H9 (cell line): ENCODE measurements around the gene PLA2G1B. TPM values are rescaled to one million over a fixed set of nuclear protein-coding genes. Genes with fewer than 3 reads are reported as not detected.
A peak's percentile ranks its signal among the peaks of the same experiment; 100 is the strongest.

ENCODE experiments used
- DNase-seq: peaks from one replicate; pipeline ENCODE4 v3.0.0-alpha.2; 2017
- H2AFZ ChIP-seq: one replicate; pipeline ENCODE4 v1.6.1; 2013; ENCODE audit warnings: mild to moderate bottlenecking, low read length, control low read depth, moderate library complexity
- H2AK5ac ChIP-seq: 2 replicates; pipeline ENCODE4 v1.6.1; 2013; ENCODE audit warnings: low read length, control low read depth, mixed read lengths; ENCODE audit not compliant: insufficient read length
- H2BK120ac ChIP-seq: one replicate; pipeline ENCODE4 v1.6.1; 2013; ENCODE audit warnings: low read depth, mild to moderate bottlenecking, low read length, control low read depth, inconsistent platforms; ENCODE audit not compliant: poor library complexity, severe bottlenecking
- H2BK12ac ChIP-seq: 2 replicates; pipeline ENCODE4 v1.6.1; 2013; ENCODE audit warnings: low read length, control low read depth, mixed read lengths, low read depth; ENCODE audit not compliant: insufficient read length
- H2BK15ac ChIP-seq: 2 replicates; pipeline ENCODE4 v1.6.1; 2013; ENCODE audit warnings: low read depth, low read length, control low read depth
- H2BK20ac ChIP-seq: one replicate; pipeline ENCODE4 v1.6.1; 2013; ENCODE audit warnings: low read depth, mild to moderate bottlenecking, low read length, control low read depth, inconsistent platforms; ENCODE audit not compliant: poor library complexity, severe bottlenecking
- H2BK5ac ChIP-seq: 2 replicates; pipeline ENCODE4 v1.6.1; 2013; ENCODE audit warnings: low read length, control low read depth, mixed read lengths; ENCODE audit not compliant: insufficient read length
- H3K14ac ChIP-seq: 2 replicates; pipeline ENCODE4 v1.6.1; 2013; ENCODE audit warnings: low read length, control low read depth; ENCODE audit not compliant: insufficient read depth
- H3K18ac ChIP-seq: 2 replicates; pipeline ENCODE4 v1.6.1; 2013; ENCODE audit warnings: low read depth, mild to moderate bottlenecking, mixed read lengths, low read length, control low read depth; ENCODE audit not compliant: insufficient read length
- H3K23ac ChIP-seq: 2 replicates; pipeline ENCODE4 v1.6.1; 2013; ENCODE audit warnings: low read length, control low read depth, mixed read lengths, low read depth; ENCODE audit not compliant: insufficient read length
- H3K23me2 ChIP-seq: 2 replicates; pipeline ENCODE4 v1.6.1; 2013; ENCODE audit warnings: low read depth, mild to moderate bottlenecking, mixed read lengths, low read length, control low read depth; ENCODE audit not compliant: insufficient read length, poor library complexity, severe bottlenecking
- H3K27ac ChIP-seq: 2 replicates; pipeline ENCODE4 v1.5.1; 2013; ENCODE audit warnings: low read length, control low read depth, mixed read lengths, low read depth; ENCODE audit not compliant: insufficient read length
- H3K27me3 ChIP-seq: 2 replicates; pipeline ENCODE4 v1.6.1; 2013; ENCODE audit warnings: low read length, control low read depth, inconsistent platforms; ENCODE audit not compliant: insufficient read depth
- H3K4ac ChIP-seq: 2 replicates; pipeline ENCODE4 v1.6.1; 2013; ENCODE audit warnings: low read depth, mild to moderate bottlenecking, control low read depth, inconsistent platforms, low read length, moderate library complexity
- H3K4me1 ChIP-seq: 2 replicates; pipeline ENCODE4 v1.6.1; 2013; ENCODE audit warnings: low read length, control low read depth, inconsistent platforms; ENCODE audit not compliant: insufficient read depth
- H3K4me2 ChIP-seq: 2 replicates; pipeline ENCODE4 v1.6.1; 2013; ENCODE audit warnings: low read length, control low read depth, mixed read lengths; ENCODE audit not compliant: insufficient read length, insufficient read depth
- H3K56ac ChIP-seq: 2 replicates; pipeline ENCODE4 v1.6.1; 2013; ENCODE audit warnings: low read depth, mild to moderate bottlenecking, mixed read lengths, low read length, control low read depth; ENCODE audit not compliant: insufficient read length
- H3K79me1 ChIP-seq: 2 replicates; pipeline ENCODE4 v1.6.1; 2013; ENCODE audit warnings: low read depth, mild to moderate bottlenecking, moderate library complexity, low read length, control low read depth, inconsistent platforms; ENCODE audit not compliant: insufficient read depth, poor library complexity, severe bottlenecking
- H3K79me2 ChIP-seq: 2 replicates; pipeline ENCODE4 v1.6.1; 2013; ENCODE audit warnings: low read length, control low read depth, inconsistent platforms; ENCODE audit not compliant: insufficient read depth
- H3K9ac ChIP-seq: 2 replicates; pipeline ENCODE4 v1.6.1; 2013; ENCODE audit warnings: low read length, control low read depth, mixed read lengths; ENCODE audit not compliant: insufficient read length; ENCODE audit errors: extremely low read depth
- H3K9me3 ChIP-seq: one replicate; pipeline ENCODE4 v1.6.1; 2013; ENCODE audit warnings: low read depth, low read length, inconsistent platforms; ENCODE audit not compliant: control insufficient read depth
- H3T11ph ChIP-seq: one replicate; pipeline ENCODE4 v1.6.1; 2013; ENCODE audit warnings: mild to moderate bottlenecking, low read length, control low read depth, inconsistent platforms
- H4K20me1 ChIP-seq: one replicate; pipeline ENCODE4 v1.6.1; 2013; ENCODE audit not compliant: control insufficient read depth, insufficient read length, insufficient read depth
- H4K5ac ChIP-seq: 2 replicates; pipeline ENCODE4 v1.6.1; 2013; ENCODE audit warnings: low read depth, mild to moderate bottlenecking, mixed read lengths, low read length, control low read depth; ENCODE audit not compliant: insufficient read length
- H4K8ac ChIP-seq: replicated peaks from 2 replicates; pipeline ENCODE4 v1.6.1; 2013; ENCODE audit warnings: low read length, control low read depth, mixed read lengths, low read depth; ENCODE audit not compliant: insufficient read length
- H4K91ac ChIP-seq: 2 replicates; pipeline ENCODE4 v1.6.1; 2013; ENCODE audit warnings: low read depth, mild to moderate bottlenecking, moderate library complexity, mixed read lengths, low read length, control low read depth; ENCODE audit not compliant: insufficient read length
- H3K27ac Mint-ChIP-seq, 3 experiments: 2 replicates in 2 of 3; 3 replicates in 1 of 3; pipeline ENCODE4 v1.8.0; 2020 to 2021; ENCODE audit warnings: mixed read lengths in 3 of 3, mild to moderate bottlenecking in 1 of 3, moderate library complexity in 1 of 3
- H3K27me3 Mint-ChIP-seq: 2 replicates; pipeline ENCODE4 v1.8.0; 2021; ENCODE audit warnings: low read depth, mild to moderate bottlenecking, moderate library complexity, mixed read lengths
- H3K36me3 Mint-ChIP-seq, 3 experiments: 2 replicates in 2 of 3; 3 replicates in 1 of 3; pipeline ENCODE4 v1.8.0; 2020 to 2021; ENCODE audit warnings: low read depth in 3 of 3, mixed read lengths in 3 of 3; ENCODE audit not compliant: insufficient read depth in 1 of 3
- H3K4me1 Mint-ChIP-seq, 2 experiments: 2 replicates each; pipeline ENCODE4 v1.8.0; 2020; ENCODE audit warnings: mixed read lengths in 2 of 2
- H3K4me3 Mint-ChIP-seq, 2 experiments: 2 replicates in 1 of 2; 3 replicates in 1 of 2; pipeline ENCODE4 v1.8.0; 2020 to 2021; ENCODE audit warnings: mild to moderate bottlenecking in 2 of 2, mixed read lengths in 2 of 2, moderate library complexity in 1 of 2
- H3K9me3 Mint-ChIP-seq, 2 experiments: 2 replicates in 1 of 2; 3 replicates in 1 of 2; pipeline ENCODE4 v1.8.0; 2020; ENCODE audit warnings: mild to moderate bottlenecking in 2 of 2, mixed read lengths in 2 of 2, moderate library complexity in 1 of 2
- WGBS: extraction: QIAGEN DNeasy Blood & Tissue Kit; methylation state at CpG from one replicate; pipeline ENCODE4 v1.1.7; 2013; ENCODE audit warnings: missing lambda C conversion rate, low lambda C conversion rate, mixed read lengths; ENCODE audit not compliant: insufficient read length; ENCODE audit errors: extremely low coverage; 5-methylcytosine and 5-hydroxymethylcytosine counted together
- total RNA-seq: library from RNA; stranded (reverse); gene quantifications from 2 replicates; pipeline ENCODE4 v1.2.1, GENCODE V29; 2021
- TF ChIP-seq, protein P1 (sequence below): fragments of 200-600 bp; sonication (generic); conservative IDR thresholded peaks from 3 replicates; pipeline ENCODE4 v1.8.0; 2021; ENCODE audit warnings: antibody characterized with exemption, mild to moderate bottlenecking

The PLA2G1B gene
- total RNA-seq, 1 experiment from 2014 or later = not detected

DNA sequence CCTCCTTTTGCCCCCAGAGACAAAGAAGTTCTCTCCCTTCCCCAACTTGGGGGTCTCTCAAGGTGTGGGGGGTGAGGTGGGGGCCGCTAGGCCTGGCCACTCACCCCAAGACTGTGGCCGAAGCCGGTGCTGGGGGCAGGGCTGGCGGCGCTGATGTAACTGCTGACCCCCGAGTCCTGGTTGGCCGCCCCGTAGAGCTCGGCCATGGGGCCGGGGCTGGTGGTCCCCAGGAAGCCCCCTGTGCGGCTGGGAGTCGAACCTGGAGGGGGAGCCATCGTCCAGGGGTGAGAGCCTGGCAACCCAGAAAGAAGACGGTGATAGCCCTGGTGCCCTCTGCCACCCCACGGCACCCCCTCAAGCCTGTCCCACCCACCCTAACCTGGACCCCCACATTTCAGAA is 18.5 kb upstream of the PLA2G1B start:
- H2BK5ac ChIP-seq = no peak overlapping the region
- H3K23ac ChIP-seq = no peak overlapping the region
- Mint-ChIP-seq H3K9me3 (no peaks in the 10 kb centered on the region), H3K4me3 (no peak overlapping the region), H3K27me3 (no peaks in the 10 kb centered on the region), H3K4me1 (peaks cover 0 to 17% of the 10 kb centered on the region in 2 experiments; a peak in 2 of 4 replicates), H3K36me3 (peaks cover 17 to 61% (median 56%) of the 10 kb centered on the region in 3 experiments; a peak in 6 of 7 replicates), H3K27ac (peak overlapping the region in 1 of 3 experiments; percentile 24; a peak in 2 of 7 replicates)
- H3K4me1 ChIP-seq = no peaks in the 10 kb centered on the region
- H4K20me1 ChIP-seq = no peaks in the 10 kb centered on the region
- no peak overlapping the region for H3K27ac ChIP-seq
- no peaks in the 10 kb centered on the region for H3K9me3 ChIP-seq
- no peak overlapping the region for H2AFZ ChIP-seq
- H3K79me2 ChIP-seq = no peaks in the 10 kb centered on the region
- no peak overlapping the region for H2BK120ac ChIP-seq
- no peak overlapping the region for H2BK20ac ChIP-seq
- TF ChIP-seq, protein P1, sequence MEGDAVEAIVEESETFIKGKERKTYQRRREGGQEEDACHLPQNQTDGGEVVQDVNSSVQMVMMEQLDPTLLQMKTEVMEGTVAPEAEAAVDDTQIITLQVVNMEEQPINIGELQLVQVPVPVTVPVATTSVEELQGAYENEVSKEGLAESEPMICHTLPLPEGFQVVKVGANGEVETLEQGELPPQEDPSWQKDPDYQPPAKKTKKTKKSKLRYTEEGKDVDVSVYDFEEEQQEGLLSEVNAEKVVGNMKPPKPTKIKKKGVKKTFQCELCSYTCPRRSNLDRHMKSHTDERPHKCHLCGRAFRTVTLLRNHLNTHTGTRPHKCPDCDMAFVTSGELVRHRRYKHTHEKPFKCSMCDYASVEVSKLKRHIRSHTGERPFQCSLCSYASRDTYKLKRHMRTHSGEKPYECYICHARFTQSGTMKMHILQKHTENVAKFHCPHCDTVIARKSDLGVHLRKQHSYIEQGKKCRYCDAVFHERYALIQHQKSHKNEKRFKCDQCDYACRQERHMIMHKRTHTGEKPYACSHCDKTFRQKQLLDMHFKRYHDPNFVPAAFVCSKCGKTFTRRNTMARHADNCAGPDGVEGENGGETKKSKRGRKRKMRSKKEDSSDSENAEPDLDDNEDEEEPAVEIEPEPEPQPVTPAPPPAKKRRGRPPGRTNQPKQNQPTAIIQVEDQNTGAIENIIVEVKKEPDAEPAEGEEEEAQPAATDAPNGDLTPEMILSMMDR = no peak
- H3K23me2 ChIP-seq = no peaks in the 10 kb centered on the region
- H2BK12ac ChIP-seq = no peak overlapping the region
- H3K9ac ChIP-seq = no peak overlapping the region
- WGBS = no CpG with 5 or more reads among the region's 15 CpGs
- H3K4ac ChIP-seq = no peak overlapping the region
- H4K8ac ChIP-seq = no peak overlapping the region
- no peak overlapping the region for H3K14ac ChIP-seq
- no peak for DNase-seq
- H4K5ac ChIP-seq = no peak overlapping the region
- no peak overlapping the region for H3T11ph ChIP-seq
- H2AK5ac ChIP-seq = no peak overlapping the region
- no peak overlapping the region for H2BK15ac ChIP-seq
- no peak overlapping the region for H3K56ac ChIP-seq
- H3K18ac ChIP-seq = no peak overlapping the region
- no peaks in the 10 kb centered on the region for H3K79me1 ChIP-seq
- no peak overlapping the region for H4K91ac ChIP-seq
- H3K4me2 ChIP-seq = no peak overlapping the region
- no peaks in the 10 kb centered on the region for H3K27me3 ChIP-seq
